ENCODE measurements around the gene RNF115. TPM values are rescaled to one million over a fixed set of nuclear protein-coding genes. Genes with fewer than 3 reads are reported as not detected.

RNF115 gene
- total RNA-seq, 1 donor from 2014 or later: 14.2 TPM

GRCh38 chr1:145788580-145788979, 35.3 kb downstream of the RNF115 start:
- H3K4me3 ChIP-seq: no peak overlapping the region
- H3K36me3 ChIP-seq: peaks cover 27% of the 10 kb centered on the region
- ATAC-seq: no peak
- peaks cover 10% of the 10 kb centered on the region for H3K4me1 ChIP-seq
- DNase-seq: no peak
- no peak overlapping the region for H3K27ac ChIP-seq
- H3K27me3 ChIP-seq (ENCODE audit: low read depth): no peaks in the 10 kb centered on the region
- TF ChIP-seq CTCF (IDR thresholded peaks at IDR 0.05): no peak
- intact Hi-C loops (cut with DNase I): no loop called here
- no peaks in the 10 kb centered on the region for H3K9me3 ChIP-seq

GRCh38 chr1:145786271-145786670, 37.6 kb downstream of the RNF115 start:
- H3K4me1 ChIP-seq: peaks cover 14% of the 10 kb centered on the region
- no peak for DNase-seq
- intact Hi-C loops (cut with DNase I): no loop called here
- TF ChIP-seq CTCF (IDR thresholded peaks at IDR 0.05): no peak
- H3K9me3 ChIP-seq: no peaks in the 10 kb centered on the region
- H3K4me3 ChIP-seq: no peak overlapping the region
- H3K27me3 ChIP-seq (ENCODE audit: low read depth): no peaks in the 10 kb centered on the region
- no peak for ATAC-seq
- H3K36me3 ChIP-seq: peaks cover 26% of the 10 kb centered on the region
- H3K27ac ChIP-seq: peak overlapping the region; percentile 44

- H3K27ac ChIP-seq: peak overlapping the region; percentile 44
- no peaks in the 10 kb centered on the region for H3K9me3 ChIP-seq
- no peaks in the 10 kb centered on the region for H3K27me3 ChIP-seq (ENCODE audit: low read depth)
- peaks cover 14% of the 10 kb centered on the region for H3K4me1 ChIP-seq
- TF ChIP-seq CTCF (IDR thresholded peaks at IDR 0.05): no peak
- ATAC-seq: peak; percentile 76 to 78
- H3K36me3 ChIP-seq: peaks cover 26% of the 10 kb centered on the region
- no peak for DNase-seq
- H3K4me3 ChIP-seq: no peak overlapping the region
- intact Hi-C loops (cut with DNase I): no loop called here
These were observed 38.3 kb downstream of the RNF115 start for GRCh38 chr1:145785547-145785946.

GRCh38 chr1:145784409-145784808, 39.5 kb downstream of the RNF115 start:
- Histone ChIP-seq H3K4me1 (peaks cover 14% of the 10 kb centered on the region), H3K27ac (no peak overlapping the region), H3K9me3 (no peaks in the 10 kb centered on the region), H3K4me3 (no peak overlapping the region), H3K36me3 (peaks cover 33% of the 10 kb centered on the region), H3K27me3 (ENCODE audit: low read depth) (no peaks in the 10 kb centered on the region)
- intact Hi-C loops (cut with DNase I): no loop called here
- ATAC-seq (no peak), DNase-seq (no peak)
- TF ChIP-seq CTCF (IDR thresholded peaks at IDR 0.05): no peak

- H3K4me3 ChIP-seq: no peak overlapping the region
- peaks cover 35% of the 10 kb centered on the region for H3K36me3 ChIP-seq
These were observed 41.4 kb downstream of the RNF115 start for GRCh38 chr1:145782272-145783099.

More at GRCh38 chr1:145782272-145783099, 41.4 kb downstream of the RNF115 start:
- Histone ChIP-seq H3K27ac (peak overlapping the region; percentile 4), H3K27me3 (ENCODE audit: low read depth) (no peaks in the 10 kb centered on the region), H3K9me3 (no peaks in the 10 kb centered on the region), H3K4me1 (peaks cover 14% of the 10 kb centered on the region)
- DNase-seq (no peak), ATAC-seq (peak; percentile 76 to 88)
- no peak for TF ChIP-seq CTCF (IDR thresholded peaks at IDR 0.05)
- intact Hi-C loops (cut with DNase I): no loop called here

Measured in lower lobe of right lung (tissue), 2 donors.